Measurements from ENCODE around the gene PDHB. TPM values are rescaled to one million over a fixed set of nuclear protein-coding genes. Genes with fewer than 3 reads are reported as not detected.
A peak's percentile ranks its signal among the peaks of the same experiment; 100 is the strongest.

Gene PDHB
- total RNA-seq, 1 donor from 2014 or later: 76.1 TPM

DNA sequence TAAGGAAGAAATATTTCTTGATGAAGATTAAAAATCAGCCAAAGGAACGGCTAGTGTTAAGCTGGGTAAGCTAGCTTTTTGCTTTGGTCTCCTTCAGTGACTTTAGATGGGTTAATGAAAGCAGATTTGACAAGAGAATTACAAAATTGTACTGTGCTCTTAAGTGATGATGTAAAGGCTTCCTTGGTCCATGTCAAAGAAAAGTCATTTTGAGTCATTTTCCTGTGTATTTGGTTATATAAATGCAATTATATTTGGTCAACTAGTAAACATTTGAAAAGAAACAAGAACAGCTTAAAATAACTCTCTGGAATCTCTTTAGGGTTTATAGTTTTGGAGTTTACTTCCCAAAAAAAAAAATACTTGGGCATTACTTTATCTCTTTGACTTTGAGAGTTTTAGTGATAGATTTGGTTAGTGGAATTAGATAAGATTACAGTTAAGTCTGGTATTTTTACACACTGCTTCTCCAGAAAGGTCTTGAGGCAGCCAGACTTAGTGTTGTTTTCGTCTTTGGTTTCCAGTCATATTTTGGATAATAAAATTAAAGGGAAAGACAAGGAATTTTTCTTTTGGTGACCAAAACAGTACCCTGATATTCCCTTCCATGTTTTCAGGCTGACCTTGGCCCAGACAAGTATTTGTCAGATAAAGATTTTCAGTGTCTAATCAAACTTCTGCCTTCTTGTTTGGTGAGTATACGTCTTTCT, 42.3 kb downstream of the PDHB start:
- Histone ChIP-seq H3K36me3 (peaks cover 0 to 19% of the 10 kb centered on the region in 2 donors), H3K27me3 (no peaks in the 10 kb centered on the region), H3K27ac (peak overlapping the region; percentile 49), H3K4me3 (no peak overlapping the region), H3K4me1 (peaks cover 41% of the 10 kb centered on the region), H3K9me3 (no peaks in the 10 kb centered on the region)
- intact Hi-C loops (cut with DNase I): no loop called here
- DNase-seq (ENCODE audit: extremely low spot score in 2 of 2): no peak
- TF ChIP-seq POLR2A (IDR thresholded peaks at IDR 0.05): no peak
- TF ChIP-seq, protein P1, sequence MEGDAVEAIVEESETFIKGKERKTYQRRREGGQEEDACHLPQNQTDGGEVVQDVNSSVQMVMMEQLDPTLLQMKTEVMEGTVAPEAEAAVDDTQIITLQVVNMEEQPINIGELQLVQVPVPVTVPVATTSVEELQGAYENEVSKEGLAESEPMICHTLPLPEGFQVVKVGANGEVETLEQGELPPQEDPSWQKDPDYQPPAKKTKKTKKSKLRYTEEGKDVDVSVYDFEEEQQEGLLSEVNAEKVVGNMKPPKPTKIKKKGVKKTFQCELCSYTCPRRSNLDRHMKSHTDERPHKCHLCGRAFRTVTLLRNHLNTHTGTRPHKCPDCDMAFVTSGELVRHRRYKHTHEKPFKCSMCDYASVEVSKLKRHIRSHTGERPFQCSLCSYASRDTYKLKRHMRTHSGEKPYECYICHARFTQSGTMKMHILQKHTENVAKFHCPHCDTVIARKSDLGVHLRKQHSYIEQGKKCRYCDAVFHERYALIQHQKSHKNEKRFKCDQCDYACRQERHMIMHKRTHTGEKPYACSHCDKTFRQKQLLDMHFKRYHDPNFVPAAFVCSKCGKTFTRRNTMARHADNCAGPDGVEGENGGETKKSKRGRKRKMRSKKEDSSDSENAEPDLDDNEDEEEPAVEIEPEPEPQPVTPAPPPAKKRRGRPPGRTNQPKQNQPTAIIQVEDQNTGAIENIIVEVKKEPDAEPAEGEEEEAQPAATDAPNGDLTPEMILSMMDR (IDR thresholded peaks at IDR 0.05): no peak
- no peak for TF ChIP-seq POLR2AphosphoS5 (IDR thresholded peaks at IDR 0.05; ENCODE audit: insufficient read depth in 1 of 2, low read depth in 1 of 2)

DNA sequence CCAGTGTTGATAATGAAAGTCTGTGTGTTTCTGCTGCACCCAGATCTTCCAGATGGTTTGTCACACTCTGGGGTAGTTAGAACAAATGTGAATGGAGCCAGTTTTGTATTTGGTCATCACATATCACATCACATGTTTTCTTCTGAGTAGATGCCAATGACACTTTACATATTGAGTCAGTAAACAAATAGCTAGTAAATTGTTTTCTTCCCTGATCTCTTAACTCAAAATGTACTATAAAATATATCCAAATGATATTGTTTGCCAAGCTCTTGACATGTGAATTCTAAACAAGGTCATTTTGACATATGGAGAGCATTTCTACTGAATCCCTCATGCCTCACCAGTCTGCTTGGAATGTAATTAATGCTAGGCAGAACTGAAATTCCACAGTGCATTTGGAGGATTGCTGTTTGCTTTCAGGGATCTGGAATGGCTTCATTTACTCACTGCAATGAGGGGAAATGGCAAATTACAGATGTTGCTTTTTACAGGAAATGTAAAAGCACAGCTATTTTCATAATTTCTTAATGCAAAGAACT, 45.0 kb downstream of the PDHB start:
- Histone ChIP-seq H3K27me3 (no peaks in the 10 kb centered on the region), H3K27ac (peak overlapping the region; percentile 32), H3K36me3 (no peaks in the 10 kb centered on the region), H3K4me1 (peaks cover 60% of the 10 kb centered on the region), H3K9me3 (no peaks in the 10 kb centered on the region), H3K4me3 (no peak overlapping the region)
- intact Hi-C loops (cut with DNase I): no loop called here
- TF ChIP-seq POLR2A (IDR thresholded peaks at IDR 0.05) (no peak), POLR2AphosphoS5 (IDR thresholded peaks at IDR 0.05; ENCODE audit: insufficient read depth in 1 of 2, low read depth in 1 of 2) (peak; percentile 19 to 38)
- no peak for DNase-seq (ENCODE audit: extremely low spot score in 2 of 2)

DNA sequence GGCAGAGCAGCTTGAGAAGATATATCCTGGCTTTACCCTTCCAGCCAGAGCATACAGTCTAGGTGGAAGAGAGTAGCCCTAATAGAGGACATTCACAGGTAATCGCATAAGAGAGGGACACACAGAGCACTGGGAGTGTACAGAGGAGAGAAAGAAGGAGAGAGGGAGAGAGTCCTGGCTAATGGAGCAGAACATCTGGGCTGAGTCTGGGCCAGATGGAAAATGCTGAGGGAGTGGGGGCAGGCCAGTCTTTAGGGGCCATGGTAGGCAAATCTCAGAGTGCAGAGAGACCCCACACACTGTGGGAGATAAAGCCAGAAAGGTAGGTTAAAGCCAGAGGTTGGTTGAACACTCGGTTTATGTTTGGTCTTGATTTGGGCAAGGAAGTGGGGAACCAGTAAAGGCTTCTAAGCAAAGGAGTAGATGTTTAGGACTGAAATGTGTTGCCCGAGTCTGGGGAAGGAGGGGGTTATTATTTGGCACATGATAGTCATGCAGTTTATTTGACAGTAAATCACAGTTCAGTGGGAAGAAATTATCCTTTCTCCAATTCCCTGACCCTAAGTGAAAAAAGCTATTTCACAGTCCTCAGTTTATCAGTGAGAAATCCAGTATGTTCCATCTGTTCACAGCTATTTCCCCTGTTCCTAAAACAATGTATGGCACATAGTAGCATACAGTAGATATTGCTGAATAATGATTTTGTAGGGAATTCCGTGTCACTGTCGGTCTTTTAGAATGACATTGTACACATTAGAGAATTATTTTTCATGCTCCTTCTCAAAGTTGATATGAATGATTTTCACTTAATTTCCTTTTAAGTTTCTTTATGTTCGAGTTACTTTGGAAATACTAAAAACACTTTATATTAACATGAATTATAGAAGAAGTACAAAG, 45.7 kb downstream of the PDHB start:
- no peaks in the 10 kb centered on the region for H3K27me3 ChIP-seq
- no peak for TF ChIP-seq POLR2A (IDR thresholded peaks at IDR 0.05)
- TF ChIP-seq POLR2AphosphoS5 (IDR thresholded peaks at IDR 0.05; ENCODE audit: insufficient read depth in 1 of 2, low read depth in 1 of 2): no peak
- TF ChIP-seq, protein P1 (IDR thresholded peaks at IDR 0.05): no peak
- DNase-seq (ENCODE audit: extremely low spot score in 2 of 2): no peak
- H3K4me1 ChIP-seq: peaks cover 68% of the 10 kb centered on the region
- intact Hi-C loops (cut with DNase I): no loop called here
- H3K27ac ChIP-seq: peak overlapping the region; percentile 82
- no peaks in the 10 kb centered on the region for H3K9me3 ChIP-seq
- H3K36me3 ChIP-seq: no peaks in the 10 kb centered on the region
- no peak overlapping the region for H3K4me3 ChIP-seq

DNA sequence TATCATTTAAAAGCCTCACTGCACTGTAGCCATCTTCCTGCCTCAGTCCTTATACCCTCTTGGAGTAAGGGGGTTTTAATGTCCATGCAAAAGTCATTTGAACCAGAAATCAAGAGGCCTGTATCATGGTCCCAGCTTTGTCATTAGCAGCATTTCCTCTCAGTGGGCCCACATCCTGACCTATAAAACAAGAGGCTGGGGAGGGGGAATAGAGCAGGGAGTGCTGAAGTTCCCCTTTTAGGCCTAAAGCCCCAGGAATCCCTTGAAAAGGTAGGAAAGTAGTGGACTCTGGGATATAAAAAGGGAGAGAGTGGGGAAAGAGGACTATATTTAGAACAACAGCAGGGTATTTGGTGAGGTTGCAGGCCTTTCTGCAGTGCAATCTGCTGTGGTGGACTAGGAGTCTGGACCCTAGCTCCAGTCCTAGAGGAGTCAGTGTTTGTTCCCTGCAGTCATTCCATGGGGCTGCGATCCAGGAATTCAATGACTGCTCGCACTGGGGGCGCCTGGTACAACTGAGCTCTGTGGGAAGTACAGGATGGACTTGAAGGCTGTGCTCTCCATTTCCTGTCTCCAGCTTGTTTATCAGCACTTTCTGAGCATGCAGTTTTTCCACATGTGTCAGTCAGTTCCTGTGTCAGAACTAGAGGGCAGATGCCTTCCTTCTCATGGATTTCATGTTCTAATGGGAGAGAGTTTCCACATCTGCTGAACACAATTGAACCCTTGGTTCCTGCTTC, 46.8 kb downstream of the PDHB start:
- intact Hi-C loops (cut with DNase I): no loop called here
- Histone ChIP-seq H3K9me3 (no peaks in the 10 kb centered on the region), H3K4me1 (peaks cover 68% of the 10 kb centered on the region)

More for the DNA sequence above, 46.8 kb downstream of the PDHB start:
- Histone ChIP-seq H3K4me3 (no peak overlapping the region), H3K27ac (peak overlapping the region; percentile 82), H3K27me3 (no peaks in the 10 kb centered on the region), H3K36me3 (no peaks in the 10 kb centered on the region)
- TF ChIP-seq, protein P1 (IDR thresholded peaks at IDR 0.05): no peak
- no peak for TF ChIP-seq POLR2A (IDR thresholded peaks at IDR 0.05)
- no peak for TF ChIP-seq POLR2AphosphoS5 (IDR thresholded peaks at IDR 0.05; ENCODE audit: insufficient read depth in 1 of 2, low read depth in 1 of 2)
- DNase-seq (ENCODE audit: extremely low spot score in 2 of 2): no peak

All from vagina (tissue), 2 donors.